Hindlimb muscle (tissue), 1 donor: ENCODE data around the gene JPH4. TPM values are rescaled to one million over a fixed set of nuclear protein-coding genes. Genes with fewer than 3 reads are reported as not detected.

Experiments
- DNase-seq: peaks from one replicate; pipeline ENCODE4 v3.0.0-alpha.2; 2013
- polyA plus RNA-seq: library from polyadenylated mRNA; unstranded; fragments of 120-200 nt; gene quantifications from one replicate; pipeline ENCODE4 v1.2.1, GENCODE V29; 2013; ENCODE audit not compliant: insufficient read length

The JPH4 gene
- polyA plus RNA-seq, 1 donor = 0.49 TPM

- no peak for DNase-seq
Observed at GRCh38 chr14:23523229-23524016, 55.2 kb downstream of the JPH4 start.

GRCh38 chr14:23522643-23523198 is 55.9 kb downstream of the JPH4 start:
- DNase-seq = no peak

DNA sequence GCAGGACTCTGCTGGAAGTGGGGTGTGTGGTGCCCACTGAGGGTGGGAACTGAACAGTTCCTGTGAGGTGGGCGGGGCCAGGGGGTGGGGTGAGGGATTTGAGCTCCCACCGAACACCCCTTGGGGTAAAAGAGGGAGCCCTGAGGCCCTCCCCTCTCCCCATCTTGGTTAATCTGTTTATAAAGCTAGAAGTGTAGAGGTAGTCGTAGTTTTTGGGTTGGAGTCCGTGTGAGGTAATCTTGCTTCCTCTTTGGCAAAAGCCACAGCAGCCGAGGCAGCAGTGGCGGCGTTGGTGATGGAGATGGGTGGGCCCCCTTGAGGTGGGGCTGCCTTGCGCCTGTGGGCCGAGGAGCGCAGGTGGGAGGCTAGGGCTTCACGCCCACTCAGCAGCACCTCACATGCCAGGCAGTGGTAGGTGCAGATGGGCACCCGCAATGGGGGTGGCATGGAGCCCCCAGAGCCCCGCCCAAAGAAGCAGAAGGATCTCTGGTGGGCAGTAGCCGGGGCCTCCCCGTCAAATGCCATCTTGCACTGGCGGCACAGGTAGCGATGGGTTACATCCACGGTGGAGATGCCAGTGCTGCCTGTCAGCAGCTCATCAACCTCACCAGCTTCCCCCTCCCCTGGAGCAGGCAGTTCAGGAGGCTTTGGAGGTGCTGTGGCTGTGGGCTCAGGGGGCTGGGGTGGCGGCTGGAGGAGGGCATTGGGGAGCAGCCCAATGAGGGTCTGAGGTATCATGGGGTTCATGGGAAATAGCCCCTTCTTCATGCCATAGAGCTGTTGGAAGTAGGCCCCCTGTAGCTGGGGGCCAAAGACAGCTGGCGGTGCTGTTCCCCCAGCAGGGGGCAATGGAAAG is 56.6 kb downstream of the JPH4 start:
- DNase-seq = no peak

GRCh38 chr14:23520899-23521533 is 57.6 kb downstream of the JPH4 start:
- no peak for DNase-seq

- DNase-seq = no peak
Observed at GRCh38 chr14:23518709-23519108, 59.9 kb downstream of the JPH4 start.

Other genes starting within 250 kb of the JPH4 start
- 21.2 TPM for gene SLC22A17, start 225.9 kb downstream of the JPH4 start, polyA plus RNA-seq
- gene EFS, start 213.6 kb downstream of the JPH4 start, polyA plus RNA-seq = 56.9 TPM
- gene IL25, start 206.0 kb downstream of the JPH4 start, polyA plus RNA-seq = not detected
- gene CMTM5, start 201.7 kb downstream of the JPH4 start, polyA plus RNA-seq = 1.6 TPM
- 3.2 TPM for gene MYH6, start 170.5 kb downstream of the JPH4 start, polyA plus RNA-seq
- gene MYH7, start 143.1 kb downstream of the JPH4 start, polyA plus RNA-seq = 525 TPM
- 34.3 TPM for gene NGDN, start 109.1 kb downstream of the JPH4 start, polyA plus RNA-seq
- 3.1 TPM for gene ZFHX2, start 27.0 kb downstream of the JPH4 start, polyA plus RNA-seq
- gene THTPA, start 22.5 kb downstream of the JPH4 start, polyA plus RNA-seq = 14.4 TPM
- gene AP1G2, start 11.0 kb downstream of the JPH4 start, polyA plus RNA-seq = 18.0 TPM
- 0.10 TPM for gene DHRS2, start 57.6 kb upstream of the JPH4 start, polyA plus RNA-seq